ENCODE data around the gene UROC1. TPM values are rescaled to one million over a fixed set of nuclear protein-coding genes. Genes with fewer than 3 reads are reported as not detected.

The UROC1 gene
- total RNA-seq, 1 experiment from 2014 or later, result not detected

DNA sequence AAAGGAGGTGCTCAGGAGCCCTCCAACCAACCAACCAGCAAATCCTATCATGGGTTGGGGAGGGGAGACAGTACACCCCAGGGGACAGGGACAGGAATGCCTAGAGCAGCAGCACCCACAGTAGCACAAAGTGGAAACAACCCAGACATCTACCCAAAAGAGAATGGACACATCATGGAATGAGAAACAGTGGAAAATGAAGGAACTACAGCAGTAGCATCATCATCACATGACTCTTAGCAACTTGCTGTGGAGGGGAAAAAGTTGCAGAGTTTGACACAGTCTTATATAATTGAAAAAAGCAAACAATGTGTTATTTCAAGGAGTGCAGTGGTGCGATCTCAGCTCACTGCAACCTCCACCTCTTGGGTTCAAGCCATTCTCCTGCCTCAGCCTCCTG lies 30.1 kb upstream of the UROC1 start:
- Histone ChIP-seq H3K9me2 (ENCODE audit: insufficient read depth) (no peaks in the 10 kb centered on the region), H3K79me2 (ENCODE audit: low read depth) (no peaks in the 10 kb centered on the region), H4K20me1 (ENCODE audit: insufficient read depth) (no peaks in the 10 kb centered on the region; the same call in 1 of the 2 replicates), H3F3A (ENCODE audit: insufficient read depth, low read depth) (no peaks in the 10 kb centered on the region), H3K4me2 (no peak overlapping the region), H3K4me3 (no peak overlapping the region), H3K27ac (no peak overlapping the region), H3K36me3 (ENCODE audit: low read depth) (no peaks in the 10 kb centered on the region), H2AFZ (no peak overlapping the region), H3K27me3 (ENCODE audit: insufficient read depth, low read depth) (peaks cover 62% of the 10 kb centered on the region), H3K4me1 (replicated peaks; ENCODE audit: insufficient read depth) (no peaks in the 10 kb centered on the region), H3K9me3 (ENCODE audit: insufficient read depth, low read depth) (no peaks in the 10 kb centered on the region)
- no peak for DNase-seq
- intact Hi-C loops (cut with micrococcal nuclease; ENCODE audit: unreplicated experiment), result no loop called here
- POLR2A ChIA-PET (ENCODE audit: unreplicated experiment), result no interaction called here
- BruUV-seq (replicated peaks), result no TSS peak
- CTCF ChIA-PET, result no interaction called here
- TF ChIP-seq, protein P1, sequence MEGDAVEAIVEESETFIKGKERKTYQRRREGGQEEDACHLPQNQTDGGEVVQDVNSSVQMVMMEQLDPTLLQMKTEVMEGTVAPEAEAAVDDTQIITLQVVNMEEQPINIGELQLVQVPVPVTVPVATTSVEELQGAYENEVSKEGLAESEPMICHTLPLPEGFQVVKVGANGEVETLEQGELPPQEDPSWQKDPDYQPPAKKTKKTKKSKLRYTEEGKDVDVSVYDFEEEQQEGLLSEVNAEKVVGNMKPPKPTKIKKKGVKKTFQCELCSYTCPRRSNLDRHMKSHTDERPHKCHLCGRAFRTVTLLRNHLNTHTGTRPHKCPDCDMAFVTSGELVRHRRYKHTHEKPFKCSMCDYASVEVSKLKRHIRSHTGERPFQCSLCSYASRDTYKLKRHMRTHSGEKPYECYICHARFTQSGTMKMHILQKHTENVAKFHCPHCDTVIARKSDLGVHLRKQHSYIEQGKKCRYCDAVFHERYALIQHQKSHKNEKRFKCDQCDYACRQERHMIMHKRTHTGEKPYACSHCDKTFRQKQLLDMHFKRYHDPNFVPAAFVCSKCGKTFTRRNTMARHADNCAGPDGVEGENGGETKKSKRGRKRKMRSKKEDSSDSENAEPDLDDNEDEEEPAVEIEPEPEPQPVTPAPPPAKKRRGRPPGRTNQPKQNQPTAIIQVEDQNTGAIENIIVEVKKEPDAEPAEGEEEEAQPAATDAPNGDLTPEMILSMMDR (conservative IDR thresholded peaks at IDR 0.05), result no peak
- no peak for TF ChIP-seq EZH2 (IDR thresholded peaks at IDR 0.05; ENCODE audit: low read depth)

- Histone ChIP-seq H3K4me1 (replicated peaks; ENCODE audit: insufficient read depth) (no peaks in the 10 kb centered on the region), H3K4me3 (no peak overlapping the region), H3K27me3 (ENCODE audit: insufficient read depth, low read depth) (peaks cover 52% of the 10 kb centered on the region), H3K79me2 (ENCODE audit: low read depth) (no peaks in the 10 kb centered on the region), H3K27ac (no peak overlapping the region), H3K4me2 (no peak overlapping the region), H3K9me3 (ENCODE audit: insufficient read depth, low read depth) (no peaks in the 10 kb centered on the region), H3K36me3 (ENCODE audit: low read depth) (no peaks in the 10 kb centered on the region), H4K20me1 (ENCODE audit: insufficient read depth) (no peaks in the 10 kb centered on the region; the same call in 1 of the 2 replicates), H3F3A (ENCODE audit: insufficient read depth, low read depth) (no peaks in the 10 kb centered on the region), H2AFZ (no peak overlapping the region), H3K9me2 (ENCODE audit: insufficient read depth) (no peaks in the 10 kb centered on the region)
- no TSS peak for BruUV-seq (replicated peaks)
- CTCF ChIA-PET, result no interaction called here
- intact Hi-C loops (cut with micrococcal nuclease; ENCODE audit: unreplicated experiment), result no loop called here
- DNase-seq, result no peak
- no peak for TF ChIP-seq EZH2 (IDR thresholded peaks at IDR 0.05; ENCODE audit: low read depth)
- POLR2A ChIA-PET (ENCODE audit: unreplicated experiment), result interaction anchor here (0.7 kb wide), 1 partner anchor 849 kb away, joined by 4 read pairs; no protein-coding TSS in a partner anchor
Measured at GRCh38 chr3:126546549-126547239, 29.1 kb upstream of the UROC1 start.

- Histone ChIP-seq H3K79me2 (ENCODE audit: low read depth) (no peaks in the 10 kb centered on the region), H3K9me3 (ENCODE audit: insufficient read depth, low read depth) (no peaks in the 10 kb centered on the region), H2AFZ (no peak overlapping the region), H3K9me2 (ENCODE audit: insufficient read depth) (no peaks in the 10 kb centered on the region), H3K4me3 (no peak overlapping the region), H3K36me3 (ENCODE audit: low read depth) (no peaks in the 10 kb centered on the region), H3K4me2 (no peak overlapping the region), H3K27me3 (ENCODE audit: insufficient read depth, low read depth) (peaks cover 46% of the 10 kb centered on the region), H3K4me1 (replicated peaks; ENCODE audit: insufficient read depth) (no peaks in the 10 kb centered on the region), H4K20me1 (ENCODE audit: insufficient read depth) (no peaks in the 10 kb centered on the region; the same call in 1 of the 2 replicates), H3F3A (ENCODE audit: insufficient read depth, low read depth) (no peaks in the 10 kb centered on the region), H3K27ac (no peak overlapping the region)
- BruUV-seq (replicated peaks), result no TSS peak
- CTCF ChIA-PET, result no interaction called here
- no peak for DNase-seq
- TF ChIP-seq EZH2 (IDR thresholded peaks at IDR 0.05; ENCODE audit: low read depth), result no peak
- TF ChIP-seq, protein P1 (conservative IDR thresholded peaks at IDR 0.05), result no peak
- intact Hi-C loops (cut with micrococcal nuclease; ENCODE audit: unreplicated experiment), result no loop called here
- POLR2A ChIA-PET (ENCODE audit: unreplicated experiment), result no interaction called here
Measured at GRCh38 chr3:126546013-126546412, 28.4 kb upstream of the UROC1 start.

Measured in PC-9 (cell line).